SH-SY5Y (cell line): ENCODE results near the gene SYNE2.

ENCODE experiments used
- GATA2 ChIP-seq: IDR thresholded peaks from 2 replicates; pipeline ENCODE4 v1.6.1; 2011; ENCODE audit warnings: mild to moderate bottlenecking, low read depth, low read length
- GATA3 ChIP-seq: IDR thresholded peaks from 2 replicates; pipeline ENCODE4 v1.6.1; 2011; ENCODE audit warnings: low read depth, mild to moderate bottlenecking, low read length, moderate library complexity

The SYNE2 gene

DNA sequence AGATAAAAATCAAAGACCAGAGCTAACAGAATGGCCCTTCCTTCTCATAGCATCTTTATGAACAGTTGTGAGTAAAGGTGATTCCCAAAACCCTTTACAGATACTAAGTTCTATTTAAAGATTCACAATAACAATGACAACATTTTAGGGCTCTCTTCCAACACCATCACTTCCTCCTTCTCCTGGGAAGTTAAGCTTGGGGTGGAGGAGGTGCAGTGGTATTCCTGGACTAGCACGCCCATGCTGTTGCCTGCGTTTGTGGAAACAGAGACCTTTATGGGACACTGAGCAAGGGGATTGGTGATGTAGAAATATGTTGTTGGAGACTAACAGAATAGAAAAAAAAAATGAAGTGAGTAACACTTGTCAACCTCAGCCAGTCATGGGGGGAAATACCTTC is 22.5 kb downstream of the SYNE2 start:
- no peak for TF ChIP-seq GATA3
- TF ChIP-seq GATA2, result no peak

DNA sequence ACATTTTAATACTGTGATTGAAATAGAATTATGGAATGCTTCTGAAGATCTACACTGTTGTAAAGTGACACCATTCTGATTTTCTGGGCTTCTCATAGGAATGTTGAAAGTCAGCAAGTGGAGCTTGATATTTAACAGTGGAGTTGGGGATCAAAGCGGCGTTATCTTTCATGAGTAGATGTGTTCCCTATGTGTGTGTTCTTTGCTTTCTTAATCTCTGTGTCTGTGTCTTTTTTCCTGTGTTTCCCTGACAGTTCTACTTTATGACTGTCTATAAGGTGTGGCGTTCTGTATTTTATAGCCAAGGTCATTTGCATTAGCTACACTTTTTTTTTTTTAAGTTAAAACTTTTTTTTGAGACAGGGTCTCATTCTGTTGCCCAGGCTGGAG is 24.7 kb downstream of the SYNE2 start:
- TF ChIP-seq GATA3 (no peak), GATA2 (no peak)

GRCh38 chr14:63878052-63878451 is 25.2 kb downstream of the SYNE2 start:
- no peak for TF ChIP-seq GATA2
- TF ChIP-seq GATA3, result no peak

DNA sequence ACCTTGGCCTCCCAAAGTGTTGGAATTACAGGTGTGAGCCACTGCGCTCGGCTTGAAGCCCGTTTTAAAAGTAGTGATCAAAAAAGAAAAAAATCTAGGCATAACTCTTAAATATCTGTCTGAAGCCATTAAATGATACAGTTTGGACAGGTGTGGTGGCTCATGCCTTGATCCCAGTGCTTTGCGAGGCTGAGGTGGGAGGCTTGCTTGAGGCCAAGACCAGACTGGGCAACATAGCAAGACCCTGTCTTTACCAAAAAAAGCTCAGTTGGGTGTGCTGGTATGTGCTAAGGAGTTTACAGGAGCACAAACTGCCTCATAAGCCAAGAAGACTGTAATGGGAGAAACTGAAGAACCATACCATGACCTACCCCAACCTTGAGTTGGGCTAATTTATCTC is 26.0 kb downstream of the SYNE2 start:
- no peak for TF ChIP-seq GATA2
- no peak for TF ChIP-seq GATA3

DNA sequence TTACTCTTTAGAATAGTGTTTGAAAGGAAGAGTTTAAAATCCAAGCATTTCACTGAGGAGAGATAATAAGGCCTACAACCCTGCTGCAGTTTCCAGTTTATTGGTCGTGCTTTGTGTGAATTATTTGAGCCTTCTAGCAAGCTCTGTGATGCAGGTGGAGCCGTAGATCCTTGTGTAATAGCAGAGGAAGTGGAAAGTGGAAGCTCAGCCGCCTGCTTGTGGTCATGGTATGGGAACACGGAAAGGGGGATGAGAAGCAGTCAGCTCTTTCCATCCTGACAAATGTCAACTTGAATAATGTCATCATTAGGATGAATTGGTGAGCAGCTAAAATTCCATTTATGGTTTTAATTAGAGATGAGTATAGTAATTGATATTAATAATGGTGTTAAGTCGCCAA is 29.1 kb downstream of the SYNE2 start:
- TF ChIP-seq GATA2, result no peak
- no peak for TF ChIP-seq GATA3

- TF ChIP-seq GATA3 (no peak), GATA2 (no peak)
These were observed 35.1 kb downstream of the SYNE2 start for GRCh38 chr14:63887899-63888298.

GRCh38 chr14:63890553-63890952 is 37.7 kb downstream of the SYNE2 start:
- TF ChIP-seq GATA2, result no peak
- TF ChIP-seq GATA3, result no peak

- TF ChIP-seq GATA3, result no peak
- no peak for TF ChIP-seq GATA2
These were observed 38.6 kb downstream of the SYNE2 start for GRCh38 chr14:63891148-63891975.

- TF ChIP-seq GATA3 (no peak), GATA2 (no peak)
These were observed 39.5 kb downstream of the SYNE2 start for GRCh38 chr14:63892265-63892664.

- TF ChIP-seq GATA3 (no peak), GATA2 (no peak)
These were observed 41.1 kb downstream of the SYNE2 start for GRCh38 chr14:63893701-63894458.

- TF ChIP-seq GATA3, result no peak
- no peak for TF ChIP-seq GATA2
These were observed 42.7 kb downstream of the SYNE2 start for GRCh38 chr14:63895510-63895909.

DNA sequence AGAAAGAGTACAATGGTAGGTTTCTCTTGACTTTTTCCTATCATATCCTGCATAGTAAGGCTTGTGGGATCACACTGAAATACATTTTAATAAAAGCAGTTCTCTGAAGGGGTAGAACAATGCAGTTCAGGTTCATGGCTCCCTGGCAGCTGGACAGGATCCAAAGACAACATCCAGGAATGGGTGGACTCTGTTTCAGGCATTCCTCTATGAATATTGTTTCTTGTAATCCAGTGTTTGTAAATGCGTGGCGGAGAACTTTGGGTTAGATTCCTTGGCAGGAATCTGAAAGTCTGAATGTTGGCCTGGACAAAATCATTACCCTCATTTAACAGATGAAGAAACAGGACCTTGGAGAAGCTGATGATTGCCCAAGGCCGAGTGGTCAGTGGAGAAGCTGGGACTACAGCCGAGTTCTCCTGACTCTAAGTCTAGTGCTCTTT is 43.5 kb downstream of the SYNE2 start:
- TF ChIP-seq GATA3 (no peak), GATA2 (no peak)

DNA sequence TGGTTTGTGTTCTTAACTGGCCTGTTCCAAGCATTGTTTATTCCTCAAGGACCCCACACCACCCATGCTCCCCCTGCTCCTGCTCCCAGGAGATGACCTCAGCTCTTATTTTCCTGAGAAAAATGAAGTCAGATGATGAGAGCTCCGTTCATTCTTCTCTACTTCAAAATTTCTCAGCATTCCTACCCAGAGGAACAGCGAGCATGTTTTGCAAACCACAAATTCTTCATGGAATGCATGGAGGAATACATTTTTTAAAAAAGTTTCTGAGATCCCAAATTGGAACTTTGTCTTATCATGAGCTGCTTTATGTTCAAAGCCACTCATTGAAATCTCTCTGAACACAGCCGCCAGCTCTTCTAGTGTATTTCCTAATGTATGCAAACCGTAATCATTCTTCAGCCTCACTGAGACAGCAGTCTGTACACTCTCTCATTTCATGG is 44.9 kb downstream of the SYNE2 start:
- no peak for TF ChIP-seq GATA3
- TF ChIP-seq GATA2, result no peak

DNA sequence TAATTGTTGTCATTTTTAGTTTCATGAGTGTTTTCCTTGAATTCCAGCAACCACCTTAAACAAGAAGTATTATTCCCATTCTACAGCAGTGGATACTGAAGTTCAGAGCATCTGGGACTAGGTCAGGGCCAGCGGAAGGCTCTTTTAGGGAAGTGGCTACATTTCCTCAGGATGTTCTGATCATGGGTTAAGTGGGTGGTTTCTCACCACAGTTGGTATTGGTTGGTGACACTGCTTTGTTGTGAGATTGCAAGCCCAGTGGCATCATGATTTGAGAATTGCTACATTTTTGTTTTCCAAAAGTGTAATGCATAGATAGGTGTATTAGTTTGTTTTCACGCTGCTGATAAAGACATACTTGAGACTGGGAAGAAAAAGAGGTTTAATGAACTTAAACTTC is 47.1 kb downstream of the SYNE2 start:
- TF ChIP-seq GATA2 (no peak), GATA3 (no peak)
